ENCODE measurements around the gene RNF115.
"Not testable (repeated sequence)": the region's sequence is repeated elsewhere in the genome, so short reads cannot be mapped to it uniquely, and the experiment has no call there.

RNF115 gene

DNA sequence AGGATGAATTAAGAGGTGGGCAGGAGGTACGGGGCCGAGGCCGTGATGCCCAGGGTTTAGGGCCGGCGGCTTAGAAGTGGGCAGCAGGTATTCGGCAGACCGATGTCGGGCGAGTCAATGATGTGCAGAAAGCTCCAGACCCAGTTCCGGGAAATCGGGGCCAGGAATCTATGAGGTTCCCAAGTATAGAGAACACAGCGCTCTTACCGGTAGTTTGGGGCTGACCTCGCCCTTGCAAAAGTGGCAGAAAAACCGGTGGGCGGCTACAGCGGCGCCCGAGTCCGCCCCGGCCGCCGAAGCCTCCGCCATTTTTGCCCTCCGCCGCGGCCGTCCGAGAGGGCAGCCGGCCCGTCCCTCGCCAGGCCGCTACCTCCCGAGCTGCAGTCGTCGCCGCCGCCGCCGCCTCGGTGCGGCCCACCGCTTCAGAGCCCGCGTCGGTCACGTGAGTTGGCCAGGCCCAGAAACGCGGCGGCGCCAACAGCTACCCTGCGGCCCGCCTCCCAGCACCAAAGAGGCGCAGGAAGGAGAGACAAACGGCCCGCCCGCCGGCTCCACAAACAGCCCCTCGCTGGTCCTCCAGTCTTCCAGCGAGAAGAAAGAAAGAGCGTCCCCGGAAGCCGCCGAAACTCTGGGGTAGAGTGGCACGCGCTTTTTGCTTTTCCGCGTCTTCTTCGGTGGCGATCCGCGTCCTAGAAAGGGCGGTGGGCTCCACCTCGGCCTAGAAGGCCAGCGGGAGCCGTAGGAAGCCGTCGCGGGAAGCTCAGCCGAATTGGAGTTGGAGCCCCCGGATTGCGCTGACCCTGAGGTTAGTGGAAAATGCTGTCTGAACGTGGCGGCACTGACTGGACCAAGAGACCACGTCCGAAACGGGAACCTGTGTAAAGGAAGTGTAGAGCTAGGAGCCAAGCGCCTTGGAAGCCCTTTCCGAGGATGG is at the start of gene RNF115, which contains the start of gene POLR3C:
RNF115 (minus strand) TSS at position 531 of the 934 bp plus-strand sequence; CDS start at position 309, 222 bp downstream.
POLR3C (plus strand) TSS at position 636 of the 934 bp plus-strand sequence. CDS start 1,577 bp downstream, outside the sequence.
- peak; percentile 86 for DNase-seq

- no peak for DNase-seq
These were observed 48.4 kb upstream of the RNF115 start for GRCh38 chr1:145871994-145872924.

- no peak for DNase-seq
These were observed 44.3 kb upstream of the RNF115 start for GRCh38 chr1:145868232-145868631.

DNA sequence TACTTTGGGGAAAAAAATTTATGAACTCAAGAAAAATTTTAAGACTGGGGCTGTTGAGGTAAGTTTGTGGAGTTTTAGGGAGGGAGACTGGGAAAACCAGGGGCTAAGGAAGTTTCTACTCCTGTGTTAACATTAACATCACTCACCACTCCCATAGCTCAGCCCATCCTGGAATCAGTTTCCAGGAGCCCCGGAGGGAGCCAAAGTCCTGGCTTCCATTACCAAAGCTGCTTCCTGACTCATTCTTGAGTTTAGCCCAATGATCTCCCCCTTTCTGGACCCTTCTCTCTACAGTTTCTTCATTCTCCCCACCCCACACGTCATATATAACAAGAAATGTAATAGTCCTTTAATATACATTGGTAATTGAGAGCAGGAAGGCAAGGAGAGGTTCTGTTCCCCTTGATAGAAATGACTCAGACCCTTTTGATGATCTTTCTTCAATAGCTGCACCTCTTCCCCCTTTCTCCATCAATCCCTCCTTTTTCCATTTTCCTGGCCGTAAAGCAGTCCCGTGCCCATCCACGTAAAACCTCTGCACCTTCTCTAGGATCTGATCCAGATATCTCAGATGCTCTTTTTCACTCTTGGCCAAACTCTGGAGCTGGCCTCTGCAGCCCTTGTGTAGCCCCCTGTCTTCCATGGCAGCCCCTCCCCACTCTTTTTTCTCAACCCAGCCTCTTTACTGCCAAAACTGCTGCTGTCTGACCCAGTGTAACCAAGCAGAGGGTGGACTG is 39.6 kb upstream of the RNF115 start:
- DNase-seq: no peak

DNA sequence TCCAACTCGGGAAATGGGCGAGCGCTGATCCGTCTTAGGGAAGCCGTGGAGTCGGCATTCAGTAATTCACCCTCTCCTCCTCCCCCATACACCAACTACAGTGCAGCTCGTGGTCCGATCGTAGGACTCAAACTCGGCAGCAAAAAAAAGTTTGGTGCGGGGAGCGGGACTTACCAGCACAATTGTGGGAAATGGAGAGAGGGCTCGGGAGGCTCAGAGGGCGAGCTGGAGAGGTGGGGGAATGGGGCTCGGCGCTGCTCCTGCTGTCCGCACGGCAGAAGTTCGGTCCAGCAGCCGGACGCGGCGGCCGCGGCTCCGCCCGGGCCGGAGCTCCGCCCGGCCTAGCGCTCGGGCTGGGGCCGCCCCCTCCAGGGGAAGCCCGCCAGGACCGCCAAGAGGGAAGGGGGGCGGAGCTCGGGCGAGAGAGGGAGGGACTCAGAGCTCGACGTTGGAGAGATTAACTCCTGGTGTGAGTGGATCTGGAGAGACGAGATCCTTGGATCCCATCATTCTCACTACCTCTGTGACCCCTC is 35.7 kb upstream of the RNF115 start:
- peak; percentile 60 for DNase-seq

DNA sequence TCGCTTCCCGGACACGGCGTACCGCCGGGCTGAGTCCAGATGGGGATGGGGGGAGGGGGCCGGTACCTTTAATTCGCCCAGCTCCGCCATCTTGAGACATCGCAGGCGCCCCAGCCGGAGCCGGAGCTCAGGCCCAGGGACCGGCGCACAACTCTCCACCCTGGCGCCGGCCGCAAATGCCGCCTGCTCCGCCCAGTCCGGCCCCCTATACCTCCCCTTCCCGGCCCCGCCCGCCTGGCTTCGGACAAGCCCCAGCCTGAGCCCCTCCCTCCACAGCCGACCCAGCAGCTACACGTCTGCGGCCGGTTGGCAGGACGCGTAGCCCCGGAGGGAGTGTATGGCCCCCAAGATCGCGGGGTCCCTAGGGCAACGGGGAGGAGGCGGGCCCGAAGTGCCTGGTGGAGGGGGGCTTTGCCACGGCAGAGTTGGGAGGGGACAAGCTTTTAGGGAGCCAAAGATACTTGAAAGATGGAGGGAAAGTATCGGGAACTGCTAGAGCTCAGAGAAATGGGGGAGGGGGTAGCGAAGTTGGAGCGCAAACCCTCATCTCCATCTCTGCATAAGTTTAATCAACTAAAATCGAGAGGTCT is 35.1 kb upstream of the RNF115 start, which contains the start of gene PIAS3:
PIAS3 (minus strand) TSS at position 181 of the 590 bp plus-strand sequence; CDS start at position 90, 91 bp downstream.
- peak; percentile 85 for DNase-seq

DNA sequence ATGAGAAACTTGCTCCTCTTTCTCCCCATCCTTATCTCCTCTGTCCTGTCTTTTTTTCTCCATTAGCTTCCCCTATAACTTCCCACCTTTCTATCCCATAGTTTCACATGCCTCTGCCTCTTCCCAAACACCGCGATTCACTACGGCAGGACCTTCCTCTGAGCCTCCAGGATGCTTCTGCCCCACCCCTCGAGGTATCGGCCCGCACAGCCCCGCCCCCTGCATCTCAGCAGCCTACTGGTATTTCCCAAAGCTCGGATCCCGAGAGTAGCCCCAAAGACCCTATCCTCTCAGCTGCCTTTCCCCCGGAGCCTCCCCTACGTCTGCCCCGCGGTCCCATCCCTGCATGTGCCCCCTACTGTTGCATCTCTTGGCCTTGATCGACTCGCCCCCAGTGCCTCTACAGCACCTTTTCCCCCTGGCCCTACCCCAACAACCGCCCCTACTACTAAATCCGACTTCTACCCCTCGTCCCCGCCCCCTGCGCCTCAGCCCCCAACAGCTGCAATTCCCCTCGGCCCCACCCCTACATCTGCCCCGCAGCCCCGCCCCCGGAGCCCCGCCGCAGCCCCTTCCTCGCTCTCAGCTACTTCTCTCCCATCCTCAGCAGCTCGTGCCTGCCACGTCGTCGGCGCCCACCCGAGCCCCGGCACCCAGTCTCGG is 34.5 kb upstream of the RNF115 start:
- DNase-seq: peak; percentile 74

- DNase-seq: no peak
These were observed 33.3 kb upstream of the RNF115 start for GRCh38 chr1:145857170-145857569.

GRCh38 chr1:145855426-145855948 is 31.6 kb upstream of the RNF115 start:
- DNase-seq: no peak

DNA sequence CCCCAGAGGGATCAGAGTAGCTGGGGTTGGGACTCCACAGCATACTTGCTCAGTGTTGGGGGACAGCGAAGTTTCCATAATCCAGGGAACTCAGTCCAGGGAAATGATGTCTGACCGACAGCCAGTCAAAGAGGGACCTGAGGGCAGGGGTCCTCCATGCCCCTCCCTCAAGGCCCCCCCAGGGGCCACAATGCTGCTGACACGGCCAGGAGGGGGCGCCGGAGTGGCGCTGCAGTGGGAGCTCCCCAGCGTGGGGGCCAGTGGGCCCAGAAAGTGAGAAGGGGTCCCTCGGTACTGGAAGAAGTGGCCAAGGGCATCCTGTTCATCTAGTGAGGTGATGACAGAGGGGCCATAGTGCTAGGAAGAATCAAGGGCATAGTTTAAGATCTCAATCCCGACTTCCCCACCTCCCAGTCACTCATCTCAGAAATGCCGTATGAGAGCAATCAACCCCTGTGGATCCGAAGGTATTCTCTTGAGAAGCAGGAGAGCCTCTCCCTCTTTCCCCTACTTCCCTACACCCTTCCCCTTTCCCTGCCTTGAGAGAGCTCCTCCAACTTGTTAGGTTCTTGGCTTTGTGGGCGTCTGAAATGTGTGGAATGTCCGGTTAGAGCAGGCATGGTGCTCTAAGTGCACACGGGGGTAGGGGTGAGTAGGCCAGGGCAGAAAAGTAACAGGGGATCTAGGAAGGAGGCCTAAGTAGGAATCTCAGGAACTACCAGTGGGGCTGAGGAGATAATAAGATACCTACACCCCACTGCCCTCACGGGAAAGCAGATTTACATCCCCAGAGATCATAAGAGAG is 25.7 kb upstream of the RNF115 start:
- DNase-seq: no peak

DNA sequence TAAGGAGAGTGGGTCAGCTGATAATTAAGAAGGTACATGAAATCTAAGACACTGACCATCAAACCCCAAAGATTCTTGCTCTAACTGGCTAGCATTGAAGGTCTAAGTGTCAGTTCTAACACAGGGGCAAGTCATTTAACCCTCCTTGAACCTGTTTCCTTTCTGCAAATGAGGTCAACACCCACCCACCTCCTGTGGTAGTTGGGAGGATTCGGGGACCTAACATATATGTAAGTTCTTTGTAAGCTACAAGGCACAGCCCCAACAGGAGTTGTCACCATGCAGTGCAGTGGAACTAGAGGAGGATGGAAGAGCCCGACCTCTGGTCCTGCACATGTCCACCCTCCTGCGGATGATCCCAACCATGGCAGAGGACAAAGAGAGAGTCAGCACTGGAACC is 23.9 kb upstream of the RNF115 start:
- no peak for DNase-seq

DNA sequence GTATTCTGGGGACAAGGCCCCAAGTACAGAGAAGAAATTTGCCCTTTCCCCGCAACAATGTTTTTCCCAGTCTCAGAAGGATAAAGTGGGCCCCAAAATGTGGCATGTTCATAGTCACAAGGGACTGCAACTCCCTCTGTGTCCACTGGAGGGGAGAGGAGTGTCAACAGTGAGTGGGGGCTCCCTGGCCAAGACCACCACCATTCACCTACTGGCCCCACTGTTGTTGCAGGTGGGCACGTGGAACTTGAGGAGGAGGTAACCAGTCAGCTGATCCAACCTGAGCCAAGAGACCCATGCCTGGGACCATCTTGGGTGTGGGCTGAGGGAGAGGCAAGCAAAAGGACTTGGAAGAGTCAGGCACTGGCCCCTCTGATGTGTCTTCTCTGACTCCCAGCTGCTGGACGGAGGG is 22.3 kb upstream of the RNF115 start:
- DNase-seq: no peak

GRCh38 chr1:145845514-145846161 is 21.7 kb upstream of the RNF115 start, which contains the start of gene NUDT17:
NUDT17 (plus strand) TSS chr1:145845630; CDS start chr1:145845641, 11 bp downstream.
- DNase-seq: peak; percentile 62

- DNase-seq: no peak
These were observed 21.2 kb upstream of the RNF115 start for GRCh38 chr1:145845144-145845513.

DNA sequence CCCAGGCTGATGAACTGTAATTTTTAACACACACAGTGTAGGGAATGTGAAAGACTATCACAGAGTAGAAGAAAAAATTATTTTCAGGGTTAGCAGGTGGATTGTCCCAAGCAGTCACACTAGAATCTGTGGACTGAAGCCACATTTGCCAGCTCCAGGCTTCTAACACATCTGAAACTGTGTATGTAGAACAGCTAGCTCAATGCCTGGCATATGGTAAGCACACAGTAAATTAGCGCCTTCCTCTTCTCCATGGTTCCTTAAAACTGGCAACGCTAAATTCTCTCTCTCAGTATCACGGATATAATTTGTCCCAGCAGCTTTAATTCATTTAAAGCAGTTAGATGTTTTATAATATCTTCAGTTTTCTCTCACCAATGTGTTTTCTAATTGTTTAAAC is 19.1 kb upstream of the RNF115 start:
- DNase-seq: no peak

DNA sequence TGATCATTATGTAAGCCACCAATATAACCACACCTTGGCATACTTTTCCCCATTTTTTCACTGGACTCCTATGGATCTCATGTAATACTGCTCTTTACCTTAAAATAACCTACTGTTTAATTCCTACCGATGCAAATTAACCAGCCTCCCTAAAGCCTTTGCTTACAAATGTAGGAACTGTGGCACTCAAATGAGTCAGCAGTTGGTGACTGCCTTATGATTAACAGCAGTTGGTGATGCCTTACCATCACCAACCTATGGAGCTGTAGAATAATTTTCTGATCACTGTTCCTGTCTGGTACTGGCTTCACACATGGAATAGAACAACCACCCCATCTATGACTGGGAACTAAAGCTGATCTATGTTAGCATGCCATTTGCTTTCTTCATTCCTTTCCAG is 13.8 kb upstream of the RNF115 start:
- no peak for DNase-seq

- not testable (repeated sequence) for DNase-seq
These were observed 6.9 kb upstream of the RNF115 start for GRCh38 chr1:145830810-145831209.

DNA sequence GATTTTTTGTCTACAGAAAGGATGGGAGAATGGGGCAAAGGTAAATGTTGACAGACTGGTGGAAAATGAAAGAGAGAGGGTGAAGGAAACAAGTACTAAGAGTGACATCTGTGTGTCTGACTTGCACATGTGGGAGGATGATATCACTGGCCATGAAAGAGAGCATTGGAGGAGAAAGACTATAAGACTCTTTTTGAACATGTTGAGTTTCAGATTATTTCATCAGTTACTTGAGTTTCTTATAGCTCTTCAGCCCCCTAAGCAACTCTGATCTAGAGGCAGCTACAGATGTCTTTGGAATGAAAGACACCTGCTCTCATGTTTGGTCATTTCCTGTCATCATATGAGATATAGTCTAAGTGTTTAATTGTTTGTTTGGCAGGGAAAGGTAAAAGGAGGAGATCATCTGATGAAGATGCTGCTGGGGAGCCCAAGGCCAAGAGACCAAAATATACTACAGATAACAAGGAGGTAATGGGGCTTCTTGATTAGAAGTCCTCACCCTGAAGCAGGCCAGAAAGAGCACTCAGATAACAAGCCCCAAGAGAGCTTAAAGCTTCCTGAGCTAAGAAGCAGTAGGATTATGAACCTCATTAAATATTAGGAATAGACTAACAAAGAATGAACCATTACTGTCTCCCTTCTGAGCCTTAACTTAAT is 4.6 kb upstream of the RNF115 start:
- no peak for DNase-seq

- DNase-seq: no peak
These were observed 4.1 kb upstream of the RNF115 start for GRCh38 chr1:145827966-145828365.
